ENCODE results near the gene COL24A1. TPM values are rescaled to one million over a fixed set of nuclear protein-coding genes. Genes with fewer than 3 reads are reported as not detected.

Gene COL24A1
- total and polyA plus RNA-seq, 12 donors, result 0.04 to 2.3 (median 0.54) TPM

GRCh38 chr1:86200901-86201300, 44.3 kb upstream of the COL24A1 start:
- ATAC-seq, result no peak
- TF ChIP-seq CTCF (IDR thresholded peaks at IDR 0.05), result no peak
- H3K4me1 ChIP-seq, result peaks cover 0 to 6% (median 0%) of the 10 kb centered on the region in 9 donors
- no peaks in the 10 kb centered on the region for H3K27me3 ChIP-seq
- H3K36me3 ChIP-seq, result no peaks in the 10 kb centered on the region
- H3K9me3 ChIP-seq, result no peaks in the 10 kb centered on the region
- no peak overlapping the region for H3K27ac ChIP-seq
- intact Hi-C loops (cut with DNase I), result no loop called here
- 50 to 65% methylated on average over 8 of the region's 8 CpGs for WGBS, 2 donors
- no peak overlapping the region for H3K4me3 ChIP-seq
- DNase-seq, result no peak

GRCh38 chr1:86197206-86197855, 40.8 kb upstream of the COL24A1 start:
- WGBS, 2 donors, result 25 to 31% methylated on average over 1 of the region's 1 CpG
- Histone ChIP-seq H3K27ac (no peak overlapping the region), H3K9me3 (no peaks in the 10 kb centered on the region), H3K27me3 (no peaks in the 10 kb centered on the region), H3K4me1 (peaks cover 0 to 6% (median 0%) of the 10 kb centered on the region in 9 donors), H3K36me3 (no peaks in the 10 kb centered on the region), H3K4me3 (no peak overlapping the region)
- ATAC-seq (peak in 3 of 8 donors; percentile 25 to 57 (median 27)), DNase-seq (no peak)
- TF ChIP-seq CTCF (IDR thresholded peaks at IDR 0.05), result no peak
- intact Hi-C loops (cut with DNase I), result no loop called here

- intact Hi-C loops (cut with DNase I), result no loop called here
- no peaks in the 10 kb centered on the region for H3K27me3 ChIP-seq
- ATAC-seq (no peak), DNase-seq (no peak)
- H3K36me3 ChIP-seq, result no peaks in the 10 kb centered on the region
- TF ChIP-seq CTCF (IDR thresholded peaks at IDR 0.05), result no peak
- 52 to 63% methylated on average over 2 of the region's 2 CpGs for WGBS, 2 donors
- H3K27ac ChIP-seq, result no peak overlapping the region
- peaks cover 0 to 3% (median 0%) of the 10 kb centered on the region in 11 donors for H3K9me3 ChIP-seq
- peaks cover 0 to 6% (median 0%) of the 10 kb centered on the region in 9 donors for H3K4me1 ChIP-seq
- H3K4me3 ChIP-seq, result no peak overlapping the region
These were observed 38.7 kb upstream of the COL24A1 start for GRCh38 chr1:86195281-86195680.

GRCh38 chr1:86194491-86195034, 38.0 kb upstream of the COL24A1 start:
- Histone ChIP-seq H3K4me3 (no peak overlapping the region), H3K36me3 (no peaks in the 10 kb centered on the region), H3K9me3 (peaks cover 0 to 3% (median 0%) of the 10 kb centered on the region in 11 donors), H3K4me1 (peaks cover 0 to 6% (median 0%) of the 10 kb centered on the region in 9 donors), H3K27ac (no peak overlapping the region), H3K27me3 (no peaks in the 10 kb centered on the region)
- intact Hi-C loops (cut with DNase I), result no loop called here
- no peak for TF ChIP-seq CTCF (IDR thresholded peaks at IDR 0.05)
- no peak for DNase-seq
- WGBS, 2 donors, result 73 to 82% methylated on average over 4 of the region's 4 CpGs
- ATAC-seq, result no peak

All from heart right ventricle (tissue), 16 donors.